SK-N-SH (cell line): ENCODE measurements around the gene BRD4. TPM values are rescaled to one million over a fixed set of nuclear protein-coding genes. Genes with fewer than 3 reads are reported as not detected.

Experiments used
- CTCF ChIA-PET: fragments of 300-600, 350-600 bp; formaldehyde crosslinking; extraction: SDS; loops from one replicate; lab custom pipeline; 2021; lab: Yijun Ruan, JAX
- POLR2A ChIA-PET: fragments of 350-600 bp; sonication (Branson Sonifier 250); formaldehyde crosslinking; extraction: SDS; loops from one replicate; lab custom pipeline; 2020; ENCODE audit warnings: antibody characterized with exemption, inconsistent platforms; lab: Yijun Ruan, JAX
- DNase-seq: peaks from one replicate; pipeline ENCODE4 v3.0.0; 2012
- H2AFZ ChIP-seq: fragments of 200-600 bp; sonication (generic); 2 replicates; pipeline ENCODE4 v1.8.1; 2016; ENCODE audit warnings: antibody characterized with exemption, mild to moderate bottlenecking, low read depth
- H3F3A ChIP-seq: fragments of 200-600 bp; sonication (generic); replicated peaks from 2 replicates; pipeline ENCODE3; 2016; ENCODE audit warnings: antibody characterized with exemption, mild to moderate bottlenecking; ENCODE audit not compliant: insufficient read depth
- H3K27ac ChIP-seq, 2 experiments: fragments of 200-500 bp in 1 of 2; fragments of 200-600 bp in 1 of 2; sonication (Bioruptor generic) in 1 of 2; sonication (generic), shearing (Covaris generic) in 1 of 2; 2 replicates each; pipeline versions ENCODE4 v1.5.1 to v1.6.1; 2014 to 2016; ENCODE audit warnings: low read depth in 2 of 2, inconsistent platforms in 1 of 2, low read length in 1 of 2, mild to moderate bottlenecking in 1 of 2, mixed read lengths in 1 of 2
- H3K27me3 ChIP-seq: fragments of 200-600 bp; sonication (generic), shearing (Covaris generic); 2 replicates; pipeline ENCODE4 v1.6.1; 2016; ENCODE audit warnings: mixed run types; ENCODE audit not compliant: insufficient read depth
- H3K36me3 ChIP-seq, 2 experiments: fragments of 200-500 bp in 1 of 2; fragments of 200-600 bp in 1 of 2; sonication (Bioruptor generic) in 1 of 2; sonication (generic) in 1 of 2; replicated peaks in 1 of 2; 2 replicates each; pipeline versions ENCODE3 to v1.5.1; 2014 to 2016; ENCODE audit warnings: low read length in 1 of 2, mild to moderate bottlenecking in 1 of 2; ENCODE audit not compliant: insufficient read depth in 2 of 2, control insufficient read depth in 1 of 2
- H3K4me1 ChIP-seq, 2 experiments: fragments of 200-500 bp in 1 of 2; fragments of 200-600 bp in 1 of 2; sonication (Bioruptor generic) in 1 of 2; sonication (generic), shearing (Covaris generic) in 1 of 2; 2 replicates each; pipeline versions ENCODE4 v1.5.1 to v1.6.1; 2014 to 2016; ENCODE audit warnings: low read depth in 1 of 2, low read length in 1 of 2, mixed run types in 1 of 2; ENCODE audit not compliant: insufficient read depth in 2 of 2, control insufficient read depth in 1 of 2
- H3K4me2 ChIP-seq: fragments of 200-600 bp; sonication (generic), shearing (Covaris generic); 2 replicates; pipeline ENCODE4 v1.6.1; 2017; ENCODE audit warnings: mixed run types
- H3K4me3 ChIP-seq, 2 experiments: fragments of 200-500 bp in 1 of 2; fragments of 200-600 bp in 1 of 2; sonication (Bioruptor generic) in 1 of 2; sonication (generic), shearing (Covaris generic) in 1 of 2; 2 replicates each; pipeline versions ENCODE4 v1.5.1 to v1.8.1; 2014 to 2016; ENCODE audit warnings: low read depth in 2 of 2, inconsistent platforms in 1 of 2, low read length in 1 of 2, mild to moderate bottlenecking in 1 of 2, mixed read lengths in 1 of 2, moderate library complexity in 1 of 2
- H3K79me2 ChIP-seq: fragments of 200-600 bp; sonication (generic); 2 replicates; pipeline ENCODE4 v1.8.1; 2017; ENCODE audit warnings: mild to moderate bottlenecking; ENCODE audit not compliant: insufficient read depth
- H3K9ac ChIP-seq: fragments of 200-600 bp; sonication (generic); 2 replicates; pipeline ENCODE4 v1.6.1; 2017; ENCODE audit warnings: mixed run types
- H3K9me2 ChIP-seq: fragments of 200-600 bp; sonication (generic); 2 replicates; pipeline ENCODE4 v1.6.1; 2017; ENCODE audit warnings: mixed run types
- H3K9me3 ChIP-seq: fragments of 200-600 bp; sonication (generic); 2 replicates; pipeline ENCODE4 v1.6.1; 2017; ENCODE audit warnings: mixed run types, mild to moderate bottlenecking, moderate library complexity
- H4K20me1 ChIP-seq: fragments of 200-600 bp; sonication (generic); 2 replicates; pipeline ENCODE4 v1.6.1; 2017; ENCODE audit warnings: mild to moderate bottlenecking, mixed run types; ENCODE audit not compliant: insufficient read depth
- ELF1 ChIP-seq: IDR thresholded peaks from 2 replicates; pipeline ENCODE4 v1.4.0; 2012
- MAX ChIP-seq: IDR thresholded peaks from 2 replicates; pipeline ENCODE4 v1.4.0; 2012; ENCODE audit warnings: low read depth
- MXI1 ChIP-seq: IDR thresholded peaks from 2 replicates; pipeline ENCODE4 v1.6.1; 2012; ENCODE audit warnings: mild to moderate bottlenecking, low read depth, low read length, improper control_type of control experiment
- RAD21 ChIP-seq: IDR thresholded peaks from 2 replicates; pipeline ENCODE4 v1.6.1; 2012; ENCODE audit warnings: mild to moderate bottlenecking, low read length
- RXRA ChIP-seq: IDR thresholded peaks from 2 replicates; pipeline ENCODE4 v1.4.0; 2012; ENCODE audit warnings: low read depth, mild to moderate bottlenecking, borderline replicate concordance
- SMC3 ChIP-seq: IDR thresholded peaks from 2 replicates; pipeline ENCODE4 v1.6.1; 2012; ENCODE audit warnings: low read depth, low read length, improper control_type of control experiment
- TAF1 ChIP-seq: IDR thresholded peaks from 2 replicates; pipeline ENCODE4 v1.6.1; 2012; ENCODE audit warnings: low read depth, mild to moderate bottlenecking, low read length, moderate library complexity, borderline replicate concordance
- TCF12 ChIP-seq: IDR thresholded peaks from 2 replicates; pipeline ENCODE4 v1.4.0; 2012
- TEAD4 ChIP-seq: IDR thresholded peaks from 2 replicates; pipeline ENCODE4 v1.4.0; 2012; ENCODE audit warnings: mild to moderate bottlenecking, borderline replicate concordance; ENCODE audit not compliant: insufficient read depth
- USF1 ChIP-seq: IDR thresholded peaks from 2 replicates; pipeline ENCODE4 v1.4.0; 2012; ENCODE audit warnings: low read depth, borderline replicate concordance
- WGBS: methylation state at CpG from one replicate; pipeline ENCODE4 v1.1.6; 2017; ENCODE audit warnings: low lambda C conversion rate; 5-methylcytosine and 5-hydroxymethylcytosine counted together
- polyA plus RNA-seq, 3 experiments: library from polyadenylated mRNA; depleted of rRNA; stranded (reverse); fragments of >200 nt; gene quantifications; 2 replicates each; pipeline ENCODE4 v1.2.3, GENCODE V29; 2012

The BRD4 gene
- polyA plus RNA-seq, 1 of the 3 experiments (the other 2 are of a cell fraction) = 10.0 TPM

- Histone ChIP-seq H3K4me1 (peaks cover 9 to 32% of the 10 kb centered on the region in 2 experiments; a peak in 3 of 4 replicates), H2AFZ (0 out of 2 replicates have a peak overlapping the region, but pooled peaks have one; percentile 16), H3K4me3 (peak overlapping the region; percentile 84 to 91), H3K36me3 (peaks cover 10 to 12% of the 10 kb centered on the region in 2 experiments), H3F3A (peaks cover 22% of the 10 kb centered on the region), H3K9me3 (no peaks in the 10 kb centered on the region), H4K20me1 (peaks cover 50% of the 10 kb centered on the region), H3K9ac (peak overlapping the region; percentile 97), H3K27me3 (no peaks in the 10 kb centered on the region), H3K79me2 (peaks cover 60% of the 10 kb centered on the region), H3K9me2 (no peaks in the 10 kb centered on the region), H3K27ac (peak overlapping the region; percentile 88 to 93), H3K4me2 (peak overlapping the region; percentile 84)
- TF ChIP-seq USF1 = no peak
- peak; percentile 65; the same call in 1 of the 2 replicates for TF ChIP-seq MXI1
- peak; percentile 55 for TF ChIP-seq ELF1
- TF ChIP-seq MAX = peak; percentile 61; the same call in 1 of the 2 replicates
- ChIA-PET POLR2A (interaction anchor here (0.5 to 3.0 kb wide), 13 partner anchors 20 to 274 kb away, joined by 3 to 15 read pairs (median 4); partner anchors contain the start of gene AKAP8L), CTCF (interaction anchor here (0.8 to 2.1 kb wide), 7 partner anchors 40 to 224 kb away, joined by 3 to 14 read pairs (median 5); partner anchors contain the start of gene AKAP8L)
- peak; percentile 62 for DNase-seq
- WGBS = under 1% methylated on average over 12 of the region's 22 CpGs
Observed at GRCh38 chr19:15378534-15379082, 46.3 kb upstream of the BRD4 start.

GRCh38 chr19:15374796-15375440 is 42.6 kb upstream of the BRD4 start:
- Histone ChIP-seq H3F3A (peaks cover 6% of the 10 kb centered on the region), H3K9me3 (no peaks in the 10 kb centered on the region), H3K36me3 (peaks cover 25 to 36% of the 10 kb centered on the region in 2 experiments), H3K27me3 (no peaks in the 10 kb centered on the region), H3K79me2 (peaks cover 75% of the 10 kb centered on the region), H3K4me2 (no peak overlapping the region; the same call in 1 of the 2 replicates), H3K9ac (no peak overlapping the region), H2AFZ (no peak overlapping the region), H4K20me1 (peaks cover 61% of the 10 kb centered on the region), H3K27ac (no peak overlapping the region; a peak in 1 of 4 replicates), H3K4me3 (no peak overlapping the region), H3K4me1 (peaks cover 9 to 23% of the 10 kb centered on the region in 2 experiments; a peak in 1 of 4 replicates), H3K9me2 (no peaks in the 10 kb centered on the region)
- 94% methylated on average over 20 of the region's 24 CpGs for WGBS
- no peak for TF ChIP-seq TEAD4
- no peak for TF ChIP-seq ELF1
- no peak for TF ChIP-seq SMC3
- no peak for TF ChIP-seq RXRA
- no peak for TF ChIP-seq RAD21
- no peak for TF ChIP-seq TAF1
- TF ChIP-seq TCF12 = no peak
- POLR2A ChIA-PET = no interaction called here
- CTCF ChIA-PET = interaction anchor here (1.3 to 1.8 kb wide), 2 partner anchors 17 to 47 kb away, joined by 5 read pairs; no protein-coding TSS in a partner anchor
- DNase-seq = peak; percentile 43
